AG09309 (cell line): Measurements from ENCODE around the gene SLC1A7.

Experiments used
- DNase-seq: peaks from one replicate; pipeline ENCODE4 v3.0.0-alpha.2; 2010; ENCODE audit warnings: low read depth
- H3K4me3 ChIP-seq: 2 replicates; pipeline ENCODE4 v1.5.1; 2011; ENCODE audit warnings: mild to moderate bottlenecking, low read depth, low read length, moderate library complexity; ENCODE audit not compliant: control insufficient read depth
- CTCF ChIP-seq: IDR thresholded peaks from 2 replicates; pipeline ENCODE4 v1.5.1; 2011; ENCODE audit warnings: mild to moderate bottlenecking, low read depth, low read length, inconsistent platforms; ENCODE audit not compliant: insufficient read depth, control insufficient read depth; ENCODE audit errors: missing control alignments

The SLC1A7 gene

GRCh38 chr1:53047737-53048736 lies 94.4 kb downstream of the SLC1A7 start:
- no peak overlapping the region for H3K4me3 ChIP-seq
- no peak for TF ChIP-seq CTCF
- DNase-seq = peak; percentile 51

- no peak for DNase-seq
- TF ChIP-seq CTCF = no peak
Measured at GRCh38 chr1:53046930-53047329, 95.5 kb downstream of the SLC1A7 start.

GRCh38 chr1:53044926-53045325 lies 97.5 kb downstream of the SLC1A7 start:
- no peak for TF ChIP-seq CTCF
- no peak for DNase-seq
- no peak overlapping the region for H3K4me3 ChIP-seq

More at GRCh38 chr1:53046930-53047329, 95.5 kb downstream of the SLC1A7 start:
- H3K4me3 ChIP-seq = no peak overlapping the region

GRCh38 chr1:53043271-53043670 lies 99.2 kb downstream of the SLC1A7 start:
- no peak for TF ChIP-seq CTCF
- peak; percentile 52 for DNase-seq
- H3K4me3 ChIP-seq = no peak overlapping the region

GRCh38 chr1:53038566-53038965 lies 103.9 kb downstream of the SLC1A7 start:
- no peak for DNase-seq
- TF ChIP-seq CTCF = no peak
- no peak overlapping the region for H3K4me3 ChIP-seq
